ENCODE measurements around the gene PRICKLE3. TPM values are rescaled to one million over a fixed set of nuclear protein-coding genes. Genes with fewer than 3 reads are reported as not detected.

The PRICKLE3 gene
- total RNA-seq, 4 donors from 2014 or later = 18.8 to 58.9 (median 33.4) TPM

DNA sequence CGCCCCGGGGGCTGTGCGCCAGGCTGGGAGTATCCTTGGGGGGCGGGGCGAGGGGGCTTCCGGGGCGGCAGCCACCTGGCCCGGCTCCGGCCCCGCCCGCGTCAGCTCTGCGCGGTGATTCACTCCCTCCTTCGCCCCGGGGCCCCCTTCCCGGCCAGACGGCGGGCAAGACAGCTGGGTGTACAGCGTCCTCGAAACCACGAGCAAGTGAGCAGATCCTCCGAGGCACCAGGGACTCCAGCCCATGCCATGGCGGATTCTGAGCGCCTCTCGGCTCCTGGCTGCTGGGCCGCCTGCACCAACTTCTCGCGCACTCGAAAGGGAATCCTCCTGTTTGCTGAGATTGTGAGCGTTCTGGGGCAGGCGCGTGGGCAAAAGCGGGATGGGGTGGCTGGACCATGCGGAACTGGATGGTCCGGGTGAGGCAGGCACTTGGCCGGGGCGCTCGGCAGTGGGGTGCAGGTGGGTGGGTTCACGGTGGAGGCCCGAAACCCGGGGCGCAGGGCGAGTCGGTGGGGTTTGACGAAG, 14.4 kb downstream of the PRICKLE3 start, which contains the start of gene PLP2:
Gene PLP2 (plus strand): TSS at position 147 of the 528 bp plus-strand sequence. CDS start 103 bp downstream, at position 250.
- TF ChIP-seq, protein P1, sequence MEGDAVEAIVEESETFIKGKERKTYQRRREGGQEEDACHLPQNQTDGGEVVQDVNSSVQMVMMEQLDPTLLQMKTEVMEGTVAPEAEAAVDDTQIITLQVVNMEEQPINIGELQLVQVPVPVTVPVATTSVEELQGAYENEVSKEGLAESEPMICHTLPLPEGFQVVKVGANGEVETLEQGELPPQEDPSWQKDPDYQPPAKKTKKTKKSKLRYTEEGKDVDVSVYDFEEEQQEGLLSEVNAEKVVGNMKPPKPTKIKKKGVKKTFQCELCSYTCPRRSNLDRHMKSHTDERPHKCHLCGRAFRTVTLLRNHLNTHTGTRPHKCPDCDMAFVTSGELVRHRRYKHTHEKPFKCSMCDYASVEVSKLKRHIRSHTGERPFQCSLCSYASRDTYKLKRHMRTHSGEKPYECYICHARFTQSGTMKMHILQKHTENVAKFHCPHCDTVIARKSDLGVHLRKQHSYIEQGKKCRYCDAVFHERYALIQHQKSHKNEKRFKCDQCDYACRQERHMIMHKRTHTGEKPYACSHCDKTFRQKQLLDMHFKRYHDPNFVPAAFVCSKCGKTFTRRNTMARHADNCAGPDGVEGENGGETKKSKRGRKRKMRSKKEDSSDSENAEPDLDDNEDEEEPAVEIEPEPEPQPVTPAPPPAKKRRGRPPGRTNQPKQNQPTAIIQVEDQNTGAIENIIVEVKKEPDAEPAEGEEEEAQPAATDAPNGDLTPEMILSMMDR (IDR thresholded peaks at IDR 0.05) = no peak
- 1 to 42% methylated on average over 12 to 30 of the region's 46 CpGs for WGBS, 2 donors
- intact Hi-C loops (cut with DNase I; ENCODE audit: low total_unique reads) = no loop called here
- H3K4me3 ChIP-seq (ENCODE audit: low read depth, poor library complexity, severe bottlenecking) = peak within 1 kb of the TSS; percentile 48
- peak in 1 of 2 donors; percentile 92 for DNase-seq (ENCODE audit: low spot score in 2 of 2)

DNA sequence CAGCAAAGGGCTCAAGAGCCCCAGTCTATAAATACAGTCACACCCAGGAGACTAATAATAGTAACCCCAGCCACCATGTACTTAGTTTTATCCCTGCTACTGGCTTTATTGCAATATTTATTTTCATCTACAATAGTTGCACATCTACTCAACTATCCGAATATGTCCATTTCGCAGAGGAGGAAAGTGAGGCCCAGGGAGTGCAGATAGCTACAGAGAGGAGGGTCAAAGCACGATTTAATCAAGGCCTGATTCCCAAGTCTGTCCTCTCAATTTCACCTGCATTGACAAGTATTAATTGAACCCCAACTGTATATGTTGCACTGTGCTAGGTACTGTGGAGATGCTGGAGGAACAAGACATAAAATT, 18.4 kb downstream of the PRICKLE3 start:
- DNase-seq (ENCODE audit: low spot score in 2 of 2) = no peak
- H3K4me3 ChIP-seq (ENCODE audit: low read depth, poor library complexity, severe bottlenecking) = no peak overlapping the region
- TF ChIP-seq, protein P1 (IDR thresholded peaks at IDR 0.05) = no peak
- TF ChIP-seq POLR2A (IDR thresholded peaks at IDR 0.05) = no peak
- intact Hi-C loops (cut with DNase I; ENCODE audit: low total_unique reads) = no loop called here
- WGBS, 2 donors = 56 to 69% methylated on average over 3 of the region's 3 CpGs

DNA sequence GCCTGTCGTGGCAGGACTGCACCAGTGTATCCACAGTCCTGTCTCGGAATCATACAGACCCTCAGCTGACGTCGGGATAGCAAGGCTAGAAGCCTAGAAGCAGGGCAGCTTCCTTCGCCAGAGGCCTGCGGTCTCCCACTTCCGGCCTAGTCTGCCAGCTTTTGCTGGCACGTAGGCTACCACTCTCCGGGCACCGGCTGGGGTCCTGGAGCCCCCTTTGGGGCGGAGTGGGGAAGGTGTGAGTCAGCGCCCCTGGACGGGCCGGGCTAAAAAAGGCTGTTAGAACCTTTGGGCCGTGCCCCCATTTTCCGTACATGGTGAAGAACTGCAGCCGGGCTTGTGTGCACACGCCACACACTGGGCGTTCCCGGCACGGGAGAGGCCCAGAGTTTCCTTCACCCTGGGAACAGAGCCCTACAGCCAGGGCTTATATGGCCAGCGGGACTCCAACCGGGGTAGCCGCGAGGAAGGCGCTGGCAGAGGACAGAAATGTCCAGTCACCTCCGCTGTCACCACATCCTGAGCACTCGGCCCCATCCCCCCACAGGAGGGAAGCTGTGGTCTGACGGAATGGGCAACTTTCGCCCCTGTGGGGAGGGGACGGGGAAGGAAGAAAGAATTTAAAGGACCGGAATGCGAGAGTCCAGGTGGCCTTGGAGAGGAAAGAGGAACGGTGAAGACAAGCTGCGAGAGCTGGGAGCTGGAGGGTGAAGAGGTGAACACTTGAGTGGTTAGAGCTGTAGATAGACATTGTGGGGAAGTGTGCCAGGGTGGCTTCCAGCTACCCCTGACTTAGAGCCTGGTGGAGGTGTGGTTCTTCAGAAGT, 19.0 kb downstream of the PRICKLE3 start:
- WGBS, 2 donors = 17 to 42% methylated on average over 20 to 29 of the region's 35 CpGs

DNA sequence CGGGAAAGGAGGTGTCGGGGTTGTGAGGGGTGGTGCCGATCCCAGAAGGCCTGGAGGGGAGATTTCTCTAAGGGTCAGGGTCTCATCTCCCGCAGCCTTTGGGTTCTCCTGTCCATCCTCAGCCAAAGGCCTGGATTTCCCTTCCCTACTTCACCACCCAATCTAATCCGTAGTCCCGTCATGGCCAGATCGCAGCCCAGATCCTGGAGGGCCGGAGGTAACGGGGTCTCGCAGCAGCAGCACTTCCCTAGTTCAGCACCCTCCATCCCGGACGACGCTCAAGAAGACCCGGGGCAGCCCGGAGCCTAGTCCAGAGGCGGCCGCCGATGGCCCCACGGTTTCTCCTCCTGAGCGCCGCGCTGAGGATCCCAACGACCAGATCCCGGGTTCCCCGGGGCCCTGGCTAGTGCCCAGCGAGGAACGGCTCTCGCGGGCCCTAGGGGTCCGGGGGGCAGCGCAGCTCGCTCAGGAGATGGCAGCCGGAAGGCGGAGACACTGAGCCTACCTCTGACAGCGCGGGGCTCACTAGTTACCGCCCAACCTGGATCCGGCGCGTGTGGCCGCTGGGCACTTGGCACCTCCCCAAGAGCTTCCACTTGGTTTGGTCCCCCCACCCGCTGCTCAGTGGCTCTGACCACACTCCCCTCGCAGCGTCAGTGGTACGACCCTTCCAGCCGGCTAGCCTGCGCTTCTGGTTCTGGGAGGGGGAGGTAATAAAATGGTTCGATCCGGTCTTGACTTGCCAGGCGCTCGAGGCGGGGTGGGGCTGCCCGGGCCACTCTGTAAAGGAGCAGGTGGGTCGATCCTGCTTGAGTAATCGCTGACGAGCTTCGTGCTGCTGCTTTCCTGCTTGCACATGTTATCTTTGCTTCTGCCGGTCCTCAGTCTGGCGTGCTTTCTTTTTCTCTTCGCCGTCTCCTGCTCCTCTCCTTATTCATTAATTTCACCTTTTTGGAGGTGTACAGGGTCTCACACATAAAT, 20.0 kb downstream of the PRICKLE3 start:
- WGBS, 2 donors = 10 to 53% methylated on average over 19 to 61 of the region's 61 CpGs
- TF ChIP-seq, protein P1 (IDR thresholded peaks at IDR 0.05) = no peak
- TF ChIP-seq POLR2A (IDR thresholded peaks at IDR 0.05) = no peak
- intact Hi-C loops (cut with DNase I; ENCODE audit: low total_unique reads) = no loop called here
- no peak overlapping the region for H3K4me3 ChIP-seq (ENCODE audit: low read depth, poor library complexity, severe bottlenecking)
- DNase-seq (ENCODE audit: low spot score in 2 of 2) = peak; percentile 71 to 95

More for the DNA sequence above, 19.0 kb downstream of the PRICKLE3 start:
- peak in 1 of 2 donors; percentile 94 for DNase-seq (ENCODE audit: low spot score in 2 of 2)
- intact Hi-C loops (cut with DNase I; ENCODE audit: low total_unique reads) = no loop called here
- no peak overlapping the region for H3K4me3 ChIP-seq (ENCODE audit: low read depth, poor library complexity, severe bottlenecking)
- no peak for TF ChIP-seq POLR2A (IDR thresholded peaks at IDR 0.05)
- TF ChIP-seq, protein P1 (IDR thresholded peaks at IDR 0.05) = no peak

DNA sequence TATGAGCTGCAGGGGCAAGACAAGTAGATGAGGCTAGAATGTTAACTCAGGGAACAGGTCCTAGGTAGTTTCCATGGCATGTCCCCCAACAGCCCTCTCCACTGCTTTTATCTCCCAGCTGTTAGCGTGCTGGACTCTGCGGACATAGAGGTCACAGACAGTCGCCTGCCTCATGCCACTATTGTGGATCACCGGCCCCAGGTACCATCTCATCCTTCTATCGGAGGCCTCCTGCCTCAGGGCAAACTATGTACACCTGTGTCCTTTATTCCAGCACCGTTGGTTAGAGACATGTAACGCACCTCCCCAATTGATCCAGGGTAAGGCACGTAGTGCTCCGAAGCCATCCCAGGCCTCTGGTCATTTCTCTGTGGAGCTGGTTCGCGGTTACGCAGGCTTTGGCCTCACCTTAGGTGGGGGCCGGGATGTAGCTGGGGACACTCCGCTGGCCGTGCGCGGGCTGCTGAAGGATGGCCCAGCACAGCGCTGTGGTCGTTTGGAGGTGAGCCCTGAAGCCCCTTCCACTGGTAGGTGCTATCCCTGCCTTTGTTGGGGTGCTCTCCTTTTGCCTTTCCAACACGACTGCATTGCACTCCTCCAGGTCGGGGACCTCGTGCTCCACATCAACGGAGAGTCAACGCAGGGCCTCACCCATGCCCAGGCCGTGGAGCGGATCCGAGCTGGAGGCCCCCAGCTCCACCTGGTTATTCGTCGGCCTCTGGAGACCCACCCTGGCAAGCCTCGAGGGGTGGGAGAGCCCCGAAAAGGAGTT, 21.4 kb downstream of the PRICKLE3 start:
- DNase-seq (ENCODE audit: low spot score in 2 of 2) = no peak
- intact Hi-C loops (cut with DNase I; ENCODE audit: low total_unique reads) = no loop called here
- 53 to 81% methylated on average over 18 to 23 of the region's 31 CpGs for WGBS, 2 donors
- no peak for TF ChIP-seq POLR2A (IDR thresholded peaks at IDR 0.05)
- TF ChIP-seq, protein P1 (IDR thresholded peaks at IDR 0.05) = no peak
- no peak overlapping the region for H3K4me3 ChIP-seq (ENCODE audit: low read depth, poor library complexity, severe bottlenecking)
